PFSK-1 (cell line): ENCODE measurements around the gene AIF1L.

Source experiments
- FOXP2 ChIP-seq: optimal IDR thresholded peaks from 2 replicates; pipeline ENCODE3; 2011; ENCODE audit warnings: borderline replicate concordance, control low read depth, inconsistent platforms; ENCODE audit not compliant: insufficient read depth; ENCODE audit errors: extremely low read length, extremely low read depth
- POLR2AphosphoS5 ChIP-seq: IDR thresholded peaks from 2 replicates; pipeline ENCODE4 v1.6.1; 2012; ENCODE audit warnings: low read depth, mild to moderate bottlenecking, control low read depth, low read length, moderate library complexity
- REST ChIP-seq, 2 experiments: IDR thresholded peaks; 2 replicates each; pipeline versions ENCODE4 v1.6.1 to v1.8.0; 2011 to 2012; ENCODE audit warnings: low read depth in 2 of 2, low read length in 2 of 2, control low read depth in 1 of 2, inconsistent platforms in 1 of 2, mild to moderate bottlenecking in 1 of 2, moderate library complexity in 1 of 2; ENCODE audit not compliant: insufficient read depth in 1 of 2
- SIN3A ChIP-seq: IDR thresholded peaks from 2 replicates; pipeline ENCODE4 v1.6.1; 2012; ENCODE audit warnings: mild to moderate bottlenecking, low read length, moderate library complexity, borderline replicate concordance; ENCODE audit not compliant: insufficient read depth
- TAF1 ChIP-seq: IDR thresholded peaks from 2 replicates; pipeline ENCODE4 v1.6.1; 2012; ENCODE audit warnings: low read length, control low read depth, borderline replicate concordance; ENCODE audit not compliant: insufficient read depth

GRCh38 chr9:131068076-131068816, 28.1 kb upstream of the AIF1L start:
- no peak for TF ChIP-seq POLR2AphosphoS5
- no peak for TF ChIP-seq REST (IDR thresholded peaks at IDR 0.05; ENCODE audit: insufficient read depth in 1 of 2, low read depth in 2 of 2, low read length in 2 of 2)
- TF ChIP-seq SIN3A: no peak
- TF ChIP-seq TAF1: no peak
- TF ChIP-seq FOXP2: no peak
